HG03025 (cell line): ENCODE results near the gene PPP1R2.
"Not testable (repeated sequence)": the region's sequence is repeated elsewhere in the genome, so short reads cannot be mapped to it uniquely, and the experiment has no call there.

Experiments
- ATAC-seq: cut with Tn5 transposase; IDR thresholded peaks from one replicate; pipeline ENCODE4 v1.9.1; 2021; ENCODE audit warnings: mild to moderate bottlenecking, moderate library complexity; ENCODE audit not compliant: unreplicated experiment, low FRiP score

Gene PPP1R2

GRCh38 chr3:195542698-195543499 is at the start of gene PPP1R2:
Gene PPP1R2, minus strand, starts transcription at chr3:195543325. Its CDS starts 300 bp downstream, at chr3:195543025.
- peak; percentile 65 for ATAC-seq

- ATAC-seq: no peak
Observed at GRCh38 chr3:195591852-195592251, 48.7 kb upstream of the PPP1R2 start.

- ATAC-seq: no peak
Observed at GRCh38 chr3:195591220-195591619, 48.1 kb upstream of the PPP1R2 start.

GRCh38 chr3:195590381-195590780 is 47.3 kb upstream of the PPP1R2 start:
- ATAC-seq: not testable (repeated sequence)

GRCh38 chr3:195589796-195590195 is 46.7 kb upstream of the PPP1R2 start:
- not testable (repeated sequence) for ATAC-seq

- ATAC-seq: no peak
Observed at GRCh38 chr3:195587824-195588223, 44.7 kb upstream of the PPP1R2 start.

- no peak for ATAC-seq
Observed at GRCh38 chr3:195587406-195587805, 44.3 kb upstream of the PPP1R2 start.

- ATAC-seq: no peak
Observed at GRCh38 chr3:195584543-195584870, 41.4 kb upstream of the PPP1R2 start.

GRCh38 chr3:195583831-195584542 is 40.9 kb upstream of the PPP1R2 start, which contains the start of gene APOD:
Gene APOD, minus strand, starts transcription at chr3:195583940. Its CDS starts 4,479 bp downstream, at chr3:195579461.
- ATAC-seq: no peak

GRCh38 chr3:195582947-195583346 is 39.8 kb upstream of the PPP1R2 start:
- ATAC-seq: no peak

GRCh38 chr3:195580744-195581443 is 37.8 kb upstream of the PPP1R2 start:
- no peak for ATAC-seq

GRCh38 chr3:195579281-195579680 is 36.2 kb upstream of the PPP1R2 start:
- no peak for ATAC-seq

- ATAC-seq: no peak
Observed at GRCh38 chr3:195578565-195578964, 35.4 kb upstream of the PPP1R2 start.

- ATAC-seq: no peak
Observed at GRCh38 chr3:195577645-195578177, 34.6 kb upstream of the PPP1R2 start.

GRCh38 chr3:195574497-195575304 is 31.6 kb upstream of the PPP1R2 start:
- no peak for ATAC-seq

GRCh38 chr3:195573611-195574496 is 30.7 kb upstream of the PPP1R2 start:
- ATAC-seq: no peak

- no peak for ATAC-seq
Observed at GRCh38 chr3:195571361-195571760, 28.2 kb upstream of the PPP1R2 start.

GRCh38 chr3:195570912-195571311 is 27.8 kb upstream of the PPP1R2 start:
- ATAC-seq: no peak

GRCh38 chr3:195570344-195570743 is 27.2 kb upstream of the PPP1R2 start:
- no peak for ATAC-seq
